HG03439 (cell line): ENCODE measurements around the gene PNMA1.

Experiments used
- ATAC-seq: cut with Tn5 transposase; IDR thresholded peaks from one replicate; pipeline ENCODE4 v1.9.1; 2021; ENCODE audit warnings: mild to moderate bottlenecking, moderate library complexity; ENCODE audit not compliant: unreplicated experiment

Gene PNMA1

GRCh38 chr14:73739174-73739898 is 25.2 kb upstream of the PNMA1 start:
- no peak for ATAC-seq

- no peak for ATAC-seq
Observed at GRCh38 chr14:73738518-73739173, 24.5 kb upstream of the PNMA1 start.

- no peak for ATAC-seq
Observed at GRCh38 chr14:73736842-73737241, 22.7 kb upstream of the PNMA1 start.

GRCh38 chr14:73732006-73732405 is 17.8 kb upstream of the PNMA1 start:
- ATAC-seq: no peak

GRCh38 chr14:73731111-73731510 is 16.9 kb upstream of the PNMA1 start:
- ATAC-seq: no peak

- ATAC-seq: no peak
Observed at GRCh38 chr14:73729556-73730265, 15.5 kb upstream of the PNMA1 start.

GRCh38 chr14:73728717-73729330 is 14.6 kb upstream of the PNMA1 start:
- ATAC-seq: no peak

- no peak for ATAC-seq
Observed at GRCh38 chr14:73727166-73727565, 13.0 kb upstream of the PNMA1 start.

GRCh38 chr14:73726025-73726961 is 12.1 kb upstream of the PNMA1 start:
- no peak for ATAC-seq

GRCh38 chr14:73725116-73726024 is 11.2 kb upstream of the PNMA1 start:
- no peak for ATAC-seq

GRCh38 chr14:73724696-73725095 is 10.5 kb upstream of the PNMA1 start:
- ATAC-seq: no peak

GRCh38 chr14:73723797-73724661 is 9.8 kb upstream of the PNMA1 start:
- ATAC-seq: no peak

GRCh38 chr14:73723406-73723796 is 9.2 kb upstream of the PNMA1 start:
- ATAC-seq: no peak

- no peak for ATAC-seq
Observed at GRCh38 chr14:73722581-73722980, 8.4 kb upstream of the PNMA1 start.

GRCh38 chr14:73721101-73721821 is 7.1 kb upstream of the PNMA1 start:
- ATAC-seq: no peak

GRCh38 chr14:73720636-73721035 is 6.5 kb upstream of the PNMA1 start:
- ATAC-seq: no peak

GRCh38 chr14:73719791-73720190 is 5.6 kb upstream of the PNMA1 start:
- ATAC-seq: no peak

GRCh38 chr14:73719361-73719760 is 5.2 kb upstream of the PNMA1 start:
- no peak for ATAC-seq
